ENCODE results near the gene MYT1. TPM values are rescaled to one million over a fixed set of nuclear protein-coding genes. Genes with fewer than 3 reads are reported as not detected.
A peak's percentile ranks its signal among the peaks of the same experiment; 100 is the strongest.

MYT1 gene
- total RNA-seq, 2 donors from 2014 or later: 0.27 to 0.74 TPM

DNA sequence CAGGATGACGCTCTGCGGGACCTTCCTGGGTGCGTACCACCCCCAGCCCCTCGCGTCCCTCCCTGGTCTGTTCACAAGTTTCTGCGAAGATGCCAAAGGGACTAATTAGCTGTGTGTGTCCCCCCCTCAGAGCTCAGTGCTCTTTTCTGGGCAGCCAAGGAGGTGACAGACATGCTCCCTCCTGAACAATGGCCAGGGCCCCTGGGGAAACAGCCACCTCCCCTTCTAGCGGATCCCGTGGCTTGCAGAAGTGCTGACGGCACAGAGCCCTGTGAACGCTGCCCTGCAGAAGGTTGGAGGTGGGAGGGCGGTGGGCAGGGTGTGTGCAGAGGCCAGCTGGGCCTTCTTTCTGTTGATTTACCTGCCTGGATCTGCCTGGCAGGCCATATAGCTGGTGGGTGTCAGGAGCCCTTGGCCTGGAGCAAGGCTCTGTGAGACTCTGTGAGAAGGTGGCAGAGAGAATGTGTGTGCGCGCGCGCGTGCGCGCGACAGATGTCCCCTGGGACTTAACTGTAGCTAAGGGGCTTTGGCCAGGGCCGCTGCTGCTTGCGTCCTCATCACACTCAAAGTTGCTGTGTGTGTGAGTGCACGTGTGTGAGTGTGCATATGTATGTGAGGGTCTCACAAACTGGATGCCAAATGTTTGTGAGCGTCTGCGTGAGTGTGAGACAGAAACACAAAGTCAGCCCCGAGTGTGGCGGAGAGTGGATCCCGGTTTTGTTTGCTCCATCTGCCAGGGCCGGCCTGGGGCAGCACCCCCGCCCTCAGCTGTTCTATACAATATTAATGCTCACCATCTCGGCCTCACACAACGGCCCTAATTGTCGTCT, 3.5 kb upstream of the MYT1 start:
- WGBS: 55% methylated on average over 32 of the region's 32 CpGs
- H3K4me1 ChIP-seq (replicated peaks): no peaks in the 10 kb centered on the region
- H3K36me3 ChIP-seq: no peaks in the 10 kb centered on the region
- TF ChIP-seq POLR2A (IDR thresholded peaks at IDR 0.05) (no peak), POLR2AphosphoS5 (IDR thresholded peaks at IDR 0.05) (no peak)
- TF ChIP-seq, protein P1, sequence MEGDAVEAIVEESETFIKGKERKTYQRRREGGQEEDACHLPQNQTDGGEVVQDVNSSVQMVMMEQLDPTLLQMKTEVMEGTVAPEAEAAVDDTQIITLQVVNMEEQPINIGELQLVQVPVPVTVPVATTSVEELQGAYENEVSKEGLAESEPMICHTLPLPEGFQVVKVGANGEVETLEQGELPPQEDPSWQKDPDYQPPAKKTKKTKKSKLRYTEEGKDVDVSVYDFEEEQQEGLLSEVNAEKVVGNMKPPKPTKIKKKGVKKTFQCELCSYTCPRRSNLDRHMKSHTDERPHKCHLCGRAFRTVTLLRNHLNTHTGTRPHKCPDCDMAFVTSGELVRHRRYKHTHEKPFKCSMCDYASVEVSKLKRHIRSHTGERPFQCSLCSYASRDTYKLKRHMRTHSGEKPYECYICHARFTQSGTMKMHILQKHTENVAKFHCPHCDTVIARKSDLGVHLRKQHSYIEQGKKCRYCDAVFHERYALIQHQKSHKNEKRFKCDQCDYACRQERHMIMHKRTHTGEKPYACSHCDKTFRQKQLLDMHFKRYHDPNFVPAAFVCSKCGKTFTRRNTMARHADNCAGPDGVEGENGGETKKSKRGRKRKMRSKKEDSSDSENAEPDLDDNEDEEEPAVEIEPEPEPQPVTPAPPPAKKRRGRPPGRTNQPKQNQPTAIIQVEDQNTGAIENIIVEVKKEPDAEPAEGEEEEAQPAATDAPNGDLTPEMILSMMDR (IDR thresholded peaks at IDR 0.05): no peak
- DNase-seq (ENCODE audit: low spot score): no peak
- no peak overlapping the region for H3K27ac ChIP-seq
- intact Hi-C loops (cut with DNase I): no loop called here
- no peak overlapping the region for H3K4me3 ChIP-seq
- peaks cover 13% of the 10 kb centered on the region for H3K27me3 ChIP-seq (replicated peaks; ENCODE audit: insufficient read depth)
- no peaks in the 10 kb centered on the region for H3K9me3 ChIP-seq

DNA sequence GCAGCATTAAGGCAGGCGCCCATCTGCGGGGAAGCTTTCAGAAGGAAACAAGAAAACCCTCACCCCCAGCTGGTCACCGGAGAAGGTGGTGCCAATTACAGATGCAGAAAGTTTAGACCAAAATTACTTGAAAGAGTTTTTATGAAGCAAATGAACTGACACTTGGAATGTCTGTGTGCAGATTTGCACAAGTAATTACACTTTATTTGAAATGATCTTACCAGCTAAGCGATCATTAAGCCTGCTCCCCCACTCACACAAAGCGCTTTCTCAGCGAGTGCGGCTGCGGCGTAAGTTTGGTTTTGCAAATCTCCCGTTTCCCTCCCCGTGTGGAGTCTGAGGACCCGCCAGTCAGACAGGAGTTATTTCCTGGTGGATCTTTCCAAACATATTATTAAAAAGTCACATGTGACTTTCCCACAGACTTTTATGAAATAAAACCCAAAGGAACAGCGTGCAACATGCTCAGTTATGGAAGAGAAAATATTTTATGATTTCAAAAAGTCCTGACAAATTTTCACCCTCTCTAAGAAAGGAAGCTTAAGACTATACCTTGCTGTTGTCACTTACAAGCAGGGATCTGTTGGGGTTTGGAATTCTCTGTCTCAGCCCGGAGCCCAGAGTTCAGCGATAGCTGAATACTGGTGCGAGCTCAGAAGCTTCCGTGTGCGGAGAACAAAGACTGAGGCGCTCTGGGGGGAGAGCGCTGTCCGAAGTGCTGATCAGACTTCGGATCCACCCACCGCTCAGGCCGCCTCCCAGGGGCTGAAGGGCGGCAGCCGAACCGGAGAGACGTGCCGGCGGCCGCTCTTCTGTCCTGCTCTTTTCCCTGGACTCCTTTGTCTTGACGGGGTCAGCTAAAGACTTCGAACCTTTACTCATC, 2.7 kb upstream of the MYT1 start:
- Histone ChIP-seq H3K36me3 (no peaks in the 10 kb centered on the region), H3K9me3 (no peaks in the 10 kb centered on the region), H3K27ac (no peak overlapping the region), H3K4me1 (replicated peaks) (no peaks in the 10 kb centered on the region), H3K4me3 (no peak overlapping the region), H3K27me3 (replicated peaks; ENCODE audit: insufficient read depth) (peaks cover 13% of the 10 kb centered on the region)
- peak; percentile 37 for DNase-seq (ENCODE audit: low spot score)
- intact Hi-C loops (cut with DNase I): no loop called here
- 14% methylated on average over 33 of the region's 33 CpGs for WGBS
- TF ChIP-seq POLR2AphosphoS5 (IDR thresholded peaks at IDR 0.05) (no peak), POLR2A (IDR thresholded peaks at IDR 0.05) (no peak)
- TF ChIP-seq, protein P1 (IDR thresholded peaks at IDR 0.05): no peak

DNA sequence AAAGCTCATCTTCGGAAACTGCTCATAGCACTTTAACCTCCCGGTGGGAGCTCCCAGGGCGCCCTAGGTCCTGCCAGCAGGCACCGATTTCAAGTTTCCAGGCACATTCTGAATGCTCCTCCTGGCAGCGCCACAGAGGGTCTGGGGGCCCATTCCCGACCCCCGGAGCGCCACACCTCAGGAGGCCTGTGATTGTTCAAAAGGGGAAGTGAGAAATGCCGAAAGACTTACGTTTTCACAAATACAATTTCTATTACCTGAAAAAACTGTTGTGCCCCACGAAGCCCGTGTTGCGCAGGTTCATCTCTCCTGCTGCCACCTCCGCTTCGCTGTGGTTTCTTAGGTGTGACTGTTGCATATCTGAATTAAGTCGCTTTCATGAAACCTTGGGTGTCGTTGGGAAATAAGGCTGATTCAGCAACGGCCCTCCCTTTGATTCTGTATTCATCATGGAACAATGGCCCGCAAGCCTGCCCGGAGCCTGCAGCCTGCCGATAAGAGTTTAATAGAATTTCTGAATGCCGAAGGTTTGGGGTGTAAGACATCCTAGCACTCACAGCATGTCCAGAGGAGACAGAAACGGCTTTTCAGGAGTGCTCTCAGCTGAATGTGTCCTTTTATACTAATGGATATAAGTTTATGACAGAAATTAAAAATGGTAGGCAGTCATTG, 1.9 kb upstream of the MYT1 start:
- H3K4me1 ChIP-seq (replicated peaks): no peaks in the 10 kb centered on the region
- intact Hi-C loops (cut with DNase I): no loop called here
- TF ChIP-seq, protein P1 (IDR thresholded peaks at IDR 0.05): no peak
- TF ChIP-seq POLR2A (IDR thresholded peaks at IDR 0.05): no peak
- TF ChIP-seq POLR2AphosphoS5 (IDR thresholded peaks at IDR 0.05): no peak
- H3K4me3 ChIP-seq: no peak overlapping the region
- peaks cover 13% of the 10 kb centered on the region for H3K27me3 ChIP-seq (replicated peaks; ENCODE audit: insufficient read depth)
- DNase-seq (ENCODE audit: low spot score): no peak
- H3K9me3 ChIP-seq: no peaks in the 10 kb centered on the region
- H3K27ac ChIP-seq: no peak overlapping the region
- WGBS: 48% methylated on average over 23 of the region's 23 CpGs
- no peaks in the 10 kb centered on the region for H3K36me3 ChIP-seq

DNA sequence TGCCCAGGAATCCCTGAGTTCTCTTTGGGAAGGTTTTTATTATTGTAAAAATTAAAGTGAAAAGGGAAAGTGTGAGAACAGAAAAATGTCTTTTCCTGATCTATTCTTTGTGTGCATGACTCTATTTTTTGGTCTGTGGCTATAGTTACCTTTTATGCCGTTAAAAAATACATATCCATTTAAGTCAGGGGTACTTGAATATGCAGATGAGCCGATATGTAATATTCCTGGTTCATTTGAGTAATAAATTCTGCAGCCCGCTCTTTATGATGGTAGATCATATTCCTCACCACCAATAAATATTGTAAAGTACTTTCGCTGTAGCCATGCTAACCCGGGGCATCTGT, 503 bp upstream of the MYT1 start:
- TF ChIP-seq POLR2AphosphoS5 (IDR thresholded peaks at IDR 0.05) (no peak), POLR2A (IDR thresholded peaks at IDR 0.05) (no peak)
- TF ChIP-seq, protein P1 (IDR thresholded peaks at IDR 0.05): no peak
- Histone ChIP-seq H3K36me3 (no peaks in the 10 kb centered on the region), H3K27me3 (replicated peaks; ENCODE audit: insufficient read depth) (peaks cover 13% of the 10 kb centered on the region), H3K4me1 (replicated peaks) (no peaks in the 10 kb centered on the region), H3K27ac (no peak overlapping the region), H3K9me3 (no peaks in the 10 kb centered on the region), H3K4me3 (no peak overlapping the region)
- intact Hi-C loops (cut with DNase I): no loop called here
- 83% methylated on average over 5 of the region's 5 CpGs for WGBS
- no peak for DNase-seq (ENCODE audit: low spot score)
